Neuronal stem cell (in vitro differentiated cells): Measurements from ENCODE around the gene EBPL.
A peak's percentile ranks its signal among the peaks of the same experiment; 100 is the strongest.

ENCODE experiments used
- DNase-seq: peaks from one replicate; pipeline ENCODE4 v3.0.0-alpha.2; 2013; ENCODE audit warnings: low spot score
- H2AFZ ChIP-seq: one replicate; pipeline ENCODE4 v1.6.1; 2013; ENCODE audit warnings: mild to moderate bottlenecking, low read length, inconsistent platforms
- H2AK5ac ChIP-seq: 2 replicates; pipeline ENCODE4 v1.6.1; 2013; ENCODE audit warnings: low read depth, mild to moderate bottlenecking, inconsistent platforms, low read length, moderate library complexity, mixed read lengths
- H2BK120ac ChIP-seq: 2 replicates; pipeline ENCODE4 v1.6.1; 2013; ENCODE audit warnings: low read depth, mild to moderate bottlenecking, inconsistent platforms, low read length, moderate library complexity, mixed read lengths
- H2BK12ac ChIP-seq: one replicate; pipeline ENCODE4 v1.6.1; 2013; ENCODE audit warnings: low read length, inconsistent platforms
- H2BK15ac ChIP-seq: 2 replicates; pipeline ENCODE4 v1.6.1; 2013; ENCODE audit warnings: mild to moderate bottlenecking, low read length, inconsistent platforms, mixed read lengths
- H2BK5ac ChIP-seq: one replicate; pipeline ENCODE4 v1.6.1; 2013; ENCODE audit warnings: inconsistent platforms, mild to moderate bottlenecking, low read length, moderate library complexity
- H3K14ac ChIP-seq: one replicate; pipeline ENCODE4 v1.6.1; 2013; ENCODE audit warnings: low read length, inconsistent platforms
- H3K18ac ChIP-seq: 2 replicates; pipeline ENCODE4 v1.6.1; 2013; ENCODE audit warnings: low read length, inconsistent platforms
- H3K23ac ChIP-seq: 2 replicates; pipeline ENCODE4 v1.6.1; 2013; ENCODE audit warnings: low read depth, mild to moderate bottlenecking, mixed read lengths, low read length, inconsistent platforms; ENCODE audit not compliant: poor library complexity
- H3K27ac ChIP-seq: replicated peaks from 3 replicates; pipeline ENCODE4 v1.5.1; 2013; ENCODE audit warnings: low read length, inconsistent platforms
- H3K27me3 ChIP-seq, 3 experiments: 2 replicates each; pipeline ENCODE4 v1.6.1; 2013; ENCODE audit warnings: low read length in 3 of 3, mild to moderate bottlenecking in 2 of 3, inconsistent platforms in 1 of 3, low read depth in 1 of 3, mixed read lengths in 1 of 3, moderate library complexity in 1 of 3; ENCODE audit not compliant: control insufficient read depth in 3 of 3, insufficient read depth in 3 of 3
- H3K36me3 ChIP-seq, 2 donors: replicated peaks in 1 of 2; 2 replicates each; pipeline ENCODE4 v1.6.1; 2013; ENCODE audit warnings: low read length in 2 of 2; ENCODE audit not compliant: control insufficient read depth in 2 of 2, insufficient read depth in 2 of 2
- H3K4ac ChIP-seq: 2 replicates; pipeline ENCODE4 v1.6.1; 2013; ENCODE audit warnings: inconsistent platforms, mild to moderate bottlenecking, low read length, moderate library complexity
- H3K4me1 ChIP-seq, 2 donors: 1 replicate in 1 of 2; 2 replicates in 1 of 2; pipeline ENCODE4 v1.6.1; 2013; ENCODE audit warnings: low read length in 2 of 2, low read depth in 1 of 2; ENCODE audit not compliant: control insufficient read depth in 2 of 2, insufficient read depth in 1 of 2
- H3K4me2 ChIP-seq: one replicate; pipeline ENCODE4 v1.6.1; 2013; ENCODE audit warnings: mild to moderate bottlenecking, low read length, inconsistent platforms; ENCODE audit not compliant: insufficient read depth, poor library complexity, severe bottlenecking
- H3K4me3 ChIP-seq, 2 donors: 2 replicates each; pipeline ENCODE4 v1.5.1; 2013; ENCODE audit warnings: low read length in 2 of 2, mild to moderate bottlenecking in 2 of 2, inconsistent platforms in 1 of 2, moderate library complexity in 1 of 2
- H3K79me1 ChIP-seq: one replicate; pipeline ENCODE4 v1.6.1; 2013; ENCODE audit warnings: low read depth, mild to moderate bottlenecking, inconsistent platforms, low read length, moderate library complexity
- H3K9ac ChIP-seq: one replicate; pipeline ENCODE4 v1.6.1; 2013; ENCODE audit warnings: mild to moderate bottlenecking, low read depth, low read length, inconsistent platforms; ENCODE audit not compliant: poor library complexity
- H3K9me3 ChIP-seq, 2 donors: replicated peaks in 1 of 2; 2 replicates each; pipeline versions ENCODE3 to v1.6.1; 2013; ENCODE audit warnings: low read length in 2 of 2, mild to moderate bottlenecking in 2 of 2, inconsistent platforms in 1 of 2, low read depth in 1 of 2, mixed read lengths in 1 of 2, moderate library complexity in 1 of 2; ENCODE audit not compliant: control insufficient read depth in 2 of 2, insufficient read depth in 1 of 2
- H4K8ac ChIP-seq: one replicate; pipeline ENCODE4 v1.6.1; 2013; ENCODE audit warnings: low read depth, mild to moderate bottlenecking, inconsistent platforms, low read length, moderate library complexity
- H4K91ac ChIP-seq: one replicate; pipeline ENCODE4 v1.6.1; 2013; ENCODE audit warnings: low read length, low read depth, mild to moderate bottlenecking, inconsistent platforms; ENCODE audit not compliant: poor library complexity
- WGBS, 2 donors: extraction: QIAGEN DNeasy Blood & Tissue Kit; methylation state at CpG; one replicate each; pipeline ENCODE4 v1.1.7; 2013; ENCODE audit warnings: missing lambda C conversion rate in 2 of 2, mixed read lengths in 1 of 2; ENCODE audit not compliant: insufficient read length in 2 of 2, insufficient replicate concordance in 1 of 2; ENCODE audit errors: extremely low coverage in 2 of 2; 5-methylcytosine and 5-hydroxymethylcytosine counted together

EBPL gene

GRCh38 chr13:49694446-49694845, 3.2 kb upstream of the EBPL start:
- WGBS, 2 donors = no CpG with 5 or more reads among the region's 1 CpG

GRCh38 chr13:49693877-49694276, 2.6 kb upstream of the EBPL start:
- no CpG with 5 or more reads among the region's 3 CpGs for WGBS, 2 donors
- no peak overlapping the region for H3K27ac ChIP-seq
- H3K4me3 ChIP-seq = no peak overlapping the region
- H3K14ac ChIP-seq = no peak overlapping the region
- H2AFZ ChIP-seq = no peak overlapping the region
- H3K23ac ChIP-seq = no peak overlapping the region
- no peak overlapping the region for H2AK5ac ChIP-seq
- no peak overlapping the region for H3K4ac ChIP-seq
- no peak overlapping the region for H2BK15ac ChIP-seq
- H3K18ac ChIP-seq = no peak overlapping the region
- no peak overlapping the region for H3K4me2 ChIP-seq
- no peaks in the 10 kb centered on the region for H3K4me1 ChIP-seq
- no peak overlapping the region for H2BK5ac ChIP-seq
- H2BK120ac ChIP-seq = no peak overlapping the region
- H4K8ac ChIP-seq = no peak overlapping the region
- H3K27me3 ChIP-seq = no peaks in the 10 kb centered on the region
- no peak overlapping the region for H2BK12ac ChIP-seq
- peaks cover 0 to 5% of the 10 kb centered on the region in 2 donors for H3K9me3 ChIP-seq
- peaks cover 0 to 29% of the 10 kb centered on the region in 2 donors for H3K36me3 ChIP-seq
- H4K91ac ChIP-seq = no peak overlapping the region
- H3K9ac ChIP-seq = no peak overlapping the region
- no peaks in the 10 kb centered on the region for H3K79me1 ChIP-seq
- no peak for DNase-seq

More at GRCh38 chr13:49694446-49694845, 3.2 kb upstream of the EBPL start:
- Histone ChIP-seq H2AK5ac (no peak overlapping the region), H2BK120ac (no peak overlapping the region), H2BK5ac (no peak overlapping the region), H3K4me1 (no peaks in the 10 kb centered on the region), H4K8ac (no peak overlapping the region), H3K4ac (no peak overlapping the region), H3K23ac (no peak overlapping the region), H2BK15ac (no peak overlapping the region), H3K79me1 (no peaks in the 10 kb centered on the region), H3K4me2 (no peak overlapping the region), H3K18ac (no peak overlapping the region), H2BK12ac (no peak overlapping the region), H3K4me3 (no peak overlapping the region), H2AFZ (no peak overlapping the region), H3K36me3 (peaks cover 0 to 27% of the 10 kb centered on the region in 2 donors), H3K27me3 (no peaks in the 10 kb centered on the region), H3K9ac (no peak overlapping the region), H3K27ac (no peak overlapping the region), H3K14ac (no peak overlapping the region), H4K91ac (no peak overlapping the region), H3K9me3 (peaks cover 0 to 5% of the 10 kb centered on the region in 2 donors)
- DNase-seq = no peak

- H3K4me1 ChIP-seq = no peaks in the 10 kb centered on the region
- no peak overlapping the region for H3K9ac ChIP-seq
- H3K23ac ChIP-seq = no peak overlapping the region
- no peak overlapping the region for H3K14ac ChIP-seq
- no peak overlapping the region for H3K4me2 ChIP-seq
- H3K27ac ChIP-seq = no peak overlapping the region
- WGBS, 2 donors = 100% methylated on average over 1 of the region's 4 CpGs; no CpG with 5 or more reads in 1 of the 2 donors
- no peak overlapping the region for H4K8ac ChIP-seq
- DNase-seq = no peak
- H2BK12ac ChIP-seq = no peak overlapping the region
- no peak overlapping the region for H2BK5ac ChIP-seq
- H3K27me3 ChIP-seq = no peaks in the 10 kb centered on the region
- H2AFZ ChIP-seq = no peak overlapping the region
- H3K36me3 ChIP-seq = peaks cover 0 to 28% of the 10 kb centered on the region in 2 donors
- H3K79me1 ChIP-seq = no peaks in the 10 kb centered on the region
- no peak overlapping the region for H4K91ac ChIP-seq
- no peak overlapping the region for H2AK5ac ChIP-seq
- no peak overlapping the region for H2BK15ac ChIP-seq
- H3K9me3 ChIP-seq = peaks cover 0 to 5% of the 10 kb centered on the region in 2 donors
- no peak overlapping the region for H2BK120ac ChIP-seq
- no peak overlapping the region for H3K4ac ChIP-seq
- no peak overlapping the region for H3K4me3 ChIP-seq
- H3K18ac ChIP-seq = no peak overlapping the region
Measured at GRCh38 chr13:49693191-49693733, 2.0 kb upstream of the EBPL start.

- H3K14ac ChIP-seq = no peak overlapping the region
- H3K9ac ChIP-seq = no peak overlapping the region
- H2BK12ac ChIP-seq = no peak overlapping the region
- H3K18ac ChIP-seq = no peak overlapping the region
- peak overlapping the region; percentile 90 for H3K27ac ChIP-seq
- no peak overlapping the region for H2BK5ac ChIP-seq
- H3K36me3 ChIP-seq = peaks cover 9 to 37% of the 10 kb centered on the region in 2 donors
- H3K4me2 ChIP-seq = peak overlapping the region; percentile 79
- H3K4me3 ChIP-seq = peak overlapping the region; percentile 61 to 93
- H3K9me3 ChIP-seq = no peaks in the 10 kb centered on the region
- DNase-seq = no peak
- no peak overlapping the region for H4K91ac ChIP-seq
- H2AK5ac ChIP-seq = no peak overlapping the region
- WGBS, 2 donors = no CpG with 5 or more reads among the region's 17 CpGs
- no peak overlapping the region for H2BK15ac ChIP-seq
- H3K4me1 ChIP-seq = no peaks in the 10 kb centered on the region
- no peak overlapping the region for H4K8ac ChIP-seq
- no peak overlapping the region for H3K4ac ChIP-seq
- no peak overlapping the region for H3K23ac ChIP-seq
- no peaks in the 10 kb centered on the region for H3K79me1 ChIP-seq
- no peaks in the 10 kb centered on the region for H3K27me3 ChIP-seq
- no peak overlapping the region for H2BK120ac ChIP-seq
- peak overlapping the region; percentile 97 for H2AFZ ChIP-seq
Measured at GRCh38 chr13:49690133-49690994, 922 bp downstream of the EBPL start.
